ENCODE data around the gene PPP3R2. TPM values are rescaled to one million over a fixed set of nuclear protein-coding genes. Genes with fewer than 3 reads are reported as not detected.
A peak's percentile ranks its signal among the peaks of the same experiment; 100 is the strongest.
"Not testable (repeated sequence)": the region's sequence is repeated elsewhere in the genome, so short reads cannot be mapped to it uniquely, and the experiment has no call there.

Gene PPP3R2
- total RNA-seq, 1 donor from 2014 or later: not detected

DNA sequence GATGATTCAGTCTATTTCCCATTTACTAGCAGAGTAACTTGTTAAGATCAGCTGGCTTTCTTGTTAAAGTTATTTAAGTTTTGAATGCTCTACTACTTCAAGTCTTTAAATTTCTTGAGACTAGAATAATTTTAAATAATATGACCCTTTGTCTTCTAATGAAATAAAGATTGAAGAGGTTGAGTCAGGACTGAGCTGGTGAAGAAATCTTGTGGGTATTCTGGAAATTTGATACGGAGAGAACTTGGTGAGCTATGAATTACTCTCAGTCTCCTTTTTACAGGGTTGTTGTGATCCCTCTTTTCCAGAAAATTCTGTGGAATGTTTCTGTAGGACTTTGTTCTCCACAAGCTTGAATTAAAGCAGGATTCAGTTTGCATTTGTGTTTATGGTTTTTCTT, 31.8 kb downstream of the PPP3R2 start:
- TF ChIP-seq, protein P1, sequence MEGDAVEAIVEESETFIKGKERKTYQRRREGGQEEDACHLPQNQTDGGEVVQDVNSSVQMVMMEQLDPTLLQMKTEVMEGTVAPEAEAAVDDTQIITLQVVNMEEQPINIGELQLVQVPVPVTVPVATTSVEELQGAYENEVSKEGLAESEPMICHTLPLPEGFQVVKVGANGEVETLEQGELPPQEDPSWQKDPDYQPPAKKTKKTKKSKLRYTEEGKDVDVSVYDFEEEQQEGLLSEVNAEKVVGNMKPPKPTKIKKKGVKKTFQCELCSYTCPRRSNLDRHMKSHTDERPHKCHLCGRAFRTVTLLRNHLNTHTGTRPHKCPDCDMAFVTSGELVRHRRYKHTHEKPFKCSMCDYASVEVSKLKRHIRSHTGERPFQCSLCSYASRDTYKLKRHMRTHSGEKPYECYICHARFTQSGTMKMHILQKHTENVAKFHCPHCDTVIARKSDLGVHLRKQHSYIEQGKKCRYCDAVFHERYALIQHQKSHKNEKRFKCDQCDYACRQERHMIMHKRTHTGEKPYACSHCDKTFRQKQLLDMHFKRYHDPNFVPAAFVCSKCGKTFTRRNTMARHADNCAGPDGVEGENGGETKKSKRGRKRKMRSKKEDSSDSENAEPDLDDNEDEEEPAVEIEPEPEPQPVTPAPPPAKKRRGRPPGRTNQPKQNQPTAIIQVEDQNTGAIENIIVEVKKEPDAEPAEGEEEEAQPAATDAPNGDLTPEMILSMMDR (IDR thresholded peaks at IDR 0.05): no peak
- no peak overlapping the region for H3K4me3 Mint-ChIP-seq (ENCODE audit: unreplicated experiment)
- no peak for DNase-seq (ENCODE audit: extremely low spot score, unreplicated experiment)
- peaks cover 20% of the 10 kb centered on the region for H3K9me3 Mint-ChIP-seq (ENCODE audit: unreplicated experiment)
- peaks cover 64% of the 10 kb centered on the region for H3K36me3 Mint-ChIP-seq (ENCODE audit: unreplicated experiment)
- H3K27me3 Mint-ChIP-seq (ENCODE audit: unreplicated experiment): no peaks in the 10 kb centered on the region
- no peaks in the 10 kb centered on the region for H3K4me1 Mint-ChIP-seq (ENCODE audit: unreplicated experiment)
- H3K27ac Mint-ChIP-seq (ENCODE audit: unreplicated experiment): no peak overlapping the region

DNA sequence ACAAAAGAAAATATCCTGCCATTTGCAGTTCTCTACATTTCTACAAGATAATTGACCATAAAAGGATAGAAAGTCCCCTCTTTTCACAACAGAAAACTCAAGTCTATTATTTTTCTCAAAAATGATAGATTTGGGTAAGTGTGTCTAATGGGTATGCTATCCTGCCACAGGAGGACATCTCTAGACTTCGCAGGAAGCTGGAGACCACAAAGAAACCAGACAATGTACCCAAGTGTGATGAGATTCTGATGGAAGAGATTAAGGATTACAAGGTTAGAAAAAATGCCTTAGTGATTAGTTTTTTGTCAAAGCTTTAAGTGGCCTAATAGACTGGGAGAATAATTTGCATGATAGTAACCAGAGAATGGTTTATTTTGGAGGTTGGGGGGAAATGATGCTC, 33.0 kb downstream of the PPP3R2 start:
- H3K36me3 Mint-ChIP-seq (ENCODE audit: unreplicated experiment): peaks cover 76% of the 10 kb centered on the region
- H3K27ac Mint-ChIP-seq (ENCODE audit: unreplicated experiment): no peak overlapping the region
- peaks cover 24% of the 10 kb centered on the region for H3K9me3 Mint-ChIP-seq (ENCODE audit: unreplicated experiment)
- no peaks in the 10 kb centered on the region for H3K27me3 Mint-ChIP-seq (ENCODE audit: unreplicated experiment)
- no peak for DNase-seq (ENCODE audit: extremely low spot score, unreplicated experiment)
- H3K4me3 Mint-ChIP-seq (ENCODE audit: unreplicated experiment): no peak overlapping the region
- TF ChIP-seq, protein P1 (IDR thresholded peaks at IDR 0.05): no peak
- H3K4me1 Mint-ChIP-seq (ENCODE audit: unreplicated experiment): no peaks in the 10 kb centered on the region

DNA sequence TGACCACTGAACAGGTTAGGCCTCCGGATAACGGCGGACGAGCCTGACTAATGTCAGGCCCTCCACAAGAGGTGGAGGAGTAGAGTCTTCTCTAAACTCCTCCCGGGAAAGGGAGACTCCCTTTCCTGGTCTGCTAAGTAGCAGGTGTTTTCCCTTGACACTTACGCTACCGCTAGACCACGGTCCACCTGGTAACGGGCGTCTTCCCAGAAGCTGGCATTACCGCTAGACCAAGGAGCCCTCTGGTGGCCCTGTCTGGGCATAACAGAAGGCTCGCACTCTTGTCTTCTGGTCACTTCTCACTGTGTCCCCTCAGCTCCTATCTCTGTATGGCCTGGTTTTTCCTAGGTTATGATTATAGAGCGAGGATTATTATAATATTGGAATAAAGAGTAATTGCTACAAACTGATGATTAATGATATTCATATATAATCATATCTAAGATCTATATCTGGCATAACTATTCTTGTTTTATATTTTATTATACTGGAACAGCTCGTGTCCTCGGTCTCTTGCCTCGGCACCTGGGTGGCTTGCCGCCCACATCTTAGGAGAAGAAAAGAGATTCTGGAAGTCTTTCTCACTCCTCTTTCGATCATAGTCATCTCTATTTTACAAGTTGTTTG, 45.2 kb downstream of the PPP3R2 start:
- not testable (repeated sequence) for H3K27me3 Mint-ChIP-seq (ENCODE audit: unreplicated experiment); H3K4me1 Mint-ChIP-seq (ENCODE audit: unreplicated experiment); DNase-seq (ENCODE audit: extremely low spot score, unreplicated experiment); H3K27ac Mint-ChIP-seq (ENCODE audit: unreplicated experiment); H3K4me3 Mint-ChIP-seq (ENCODE audit: unreplicated experiment); H3K9me3 Mint-ChIP-seq (ENCODE audit: unreplicated experiment)
- H3K36me3 Mint-ChIP-seq (ENCODE audit: unreplicated experiment): peaks cover 70% of the 10 kb centered on the region
- TF ChIP-seq, protein P1 (IDR thresholded peaks at IDR 0.05): peak; percentile 58

DNA sequence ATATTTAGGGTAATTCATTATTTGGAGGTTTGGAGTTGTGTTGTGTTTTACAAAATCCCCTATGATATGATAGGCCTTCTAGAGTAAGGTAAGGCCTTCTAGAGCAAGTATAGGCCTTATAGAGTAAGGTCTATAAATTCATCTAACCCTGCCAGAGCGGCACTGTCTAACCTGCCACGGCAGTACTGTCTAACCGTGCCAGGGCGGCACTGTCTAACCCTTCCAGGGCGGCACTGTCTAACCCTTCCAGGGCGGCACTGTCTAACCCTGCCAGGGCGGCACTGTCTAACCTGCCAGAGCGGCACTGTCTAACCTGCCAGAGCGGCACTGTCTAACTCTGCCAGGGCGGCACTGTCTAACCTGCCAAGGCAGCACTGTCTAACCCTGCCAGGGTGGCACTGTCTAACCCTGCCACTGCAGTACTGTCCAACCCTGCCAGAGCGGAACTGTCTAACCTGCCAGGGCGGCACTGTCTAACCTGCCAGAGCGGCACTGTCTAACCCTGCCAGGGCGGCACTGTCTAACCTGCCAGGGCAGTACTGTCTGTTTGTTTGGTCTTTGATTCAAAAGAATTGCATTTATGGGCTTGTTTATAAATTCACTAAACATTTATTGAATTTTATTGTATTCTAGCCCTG, 51.6 kb downstream of the PPP3R2 start:
- peaks cover 31% of the 10 kb centered on the region for H3K36me3 Mint-ChIP-seq (ENCODE audit: unreplicated experiment)
- no peak overlapping the region for H3K27ac Mint-ChIP-seq (ENCODE audit: unreplicated experiment)
- DNase-seq (ENCODE audit: extremely low spot score, unreplicated experiment): no peak
- no peaks in the 10 kb centered on the region for H3K4me1 Mint-ChIP-seq (ENCODE audit: unreplicated experiment)
- no peaks in the 10 kb centered on the region for H3K9me3 Mint-ChIP-seq (ENCODE audit: unreplicated experiment)
- TF ChIP-seq, protein P1 (IDR thresholded peaks at IDR 0.05): no peak
- no peaks in the 10 kb centered on the region for H3K27me3 Mint-ChIP-seq (ENCODE audit: unreplicated experiment)
- H3K4me3 Mint-ChIP-seq (ENCODE audit: unreplicated experiment): no peak overlapping the region

Other genes with a start within 250 kb of the PPP3R2 start
- 0.13 TPM in 1 of 2 replicates, not detected in the other for gene BAAT, start 210.0 kb downstream of the PPP3R2 start, total RNA-seq
- gene MRPL50, start 196.4 kb downstream of the PPP3R2 start, total RNA-seq: 6.6 and 7.4 TPM in 2 replicates
- 17.3 and 19.0 TPM in 2 replicates for gene ZNF189, start 196.1 kb downstream of the PPP3R2 start, total RNA-seq
- gene ALDOB, start 159.2 kb downstream of the PPP3R2 start, total RNA-seq: not detected in 2 replicates
- gene RNF20, start 61.1 kb downstream of the PPP3R2 start, total RNA-seq: 52.1 and 54.7 TPM in 2 replicates
- gene GRIN3A, start 143.7 kb upstream of the PPP3R2 start, total RNA-seq: 0.30 and 0.52 TPM in 2 replicates

Data from osteocyte (in vitro differentiated cells).